Occipital lobe (tissue), 2 donors: ENCODE data around the gene KRTAP12-2. TPM values are rescaled to one million over a fixed set of nuclear protein-coding genes. Genes with fewer than 3 reads are reported as not detected.

Source experiments
- DNase-seq: peaks from one replicate; lab custom pipeline; 2025; lab: John Stamatoyannopoulos, UW
- total RNA-seq: library from RNA; depleted of rRNA; stranded (reverse); fragments of >200 nt; gene quantifications from one replicate; pipeline ENCODE4 v1.2.3, GENCODE V29; 2014

Gene KRTAP12-2
- not detected for total RNA-seq

GRCh38 chr21:44666401-44667320, at the start of gene KRTAP12-2:
Gene KRTAP12-2 (minus strand): TSS chr21:44666927. CDS start chr21:44666886, 41 bp downstream.
- DNase-seq: no peak

DNA sequence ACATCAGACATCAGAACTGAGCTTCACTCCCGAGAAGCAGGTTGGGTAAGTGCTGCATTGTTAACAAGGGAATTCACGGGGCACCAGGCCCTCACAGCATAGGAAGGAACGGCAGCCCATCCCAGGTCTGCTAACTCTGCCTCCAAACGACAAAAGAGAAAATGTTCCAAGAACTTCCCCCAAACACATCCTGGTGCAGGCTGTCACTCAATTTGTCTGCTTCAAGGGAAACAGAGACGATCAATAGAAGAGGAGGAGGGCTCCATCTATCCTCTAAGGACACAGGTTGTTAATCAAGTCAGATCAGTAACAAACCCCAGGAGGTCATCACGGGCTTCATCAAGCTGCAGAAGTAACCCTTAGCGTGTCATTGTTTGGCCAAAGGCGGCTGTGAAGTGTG, 48.2 kb upstream of the KRTAP12-2 start:
- DNase-seq: no peak

DNA sequence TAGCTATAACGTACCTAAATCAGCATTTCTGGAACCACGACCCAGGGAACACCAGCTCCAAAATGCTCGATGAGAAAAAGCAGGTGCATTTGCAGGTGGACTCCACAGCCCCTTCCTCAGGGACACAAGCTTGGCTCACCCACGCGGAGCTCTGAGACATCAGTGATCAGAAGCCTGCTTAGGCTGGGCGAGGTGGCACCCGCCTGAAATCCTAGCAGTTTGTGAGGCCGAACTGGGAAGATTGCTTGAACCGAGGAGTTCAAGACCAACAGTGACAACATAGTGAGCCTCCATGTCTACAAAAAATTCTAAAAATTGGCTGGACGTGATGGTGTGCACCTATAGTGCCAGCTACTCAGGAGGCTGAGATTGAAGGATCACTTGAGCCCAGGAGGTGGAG, 47.1 kb upstream of the KRTAP12-2 start:
- DNase-seq: no peak

DNA sequence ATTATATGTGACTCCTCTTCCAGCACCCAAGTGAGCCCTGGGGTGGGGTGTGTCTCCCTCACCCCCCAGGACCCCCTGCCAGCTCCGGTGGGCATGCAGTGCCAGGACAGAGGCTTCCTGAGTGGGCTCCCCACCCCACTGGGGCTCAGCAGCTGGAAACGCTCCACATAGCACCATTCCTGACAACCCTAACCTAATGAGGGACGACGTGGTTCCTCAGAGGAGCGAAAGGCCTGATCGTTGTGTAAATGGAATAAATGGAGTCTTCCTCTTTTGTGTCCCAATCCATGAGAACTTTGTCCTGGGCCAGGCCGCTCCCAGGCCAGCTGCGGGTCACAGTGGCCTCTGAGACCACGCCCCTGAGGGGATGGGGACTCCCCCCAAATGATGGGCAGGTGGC, 46.4 kb upstream of the KRTAP12-2 start:
- no peak for DNase-seq

- no peak for DNase-seq
Measured at GRCh38 chr21:44712203-44713028, 45.7 kb upstream of the KRTAP12-2 start.

DNA sequence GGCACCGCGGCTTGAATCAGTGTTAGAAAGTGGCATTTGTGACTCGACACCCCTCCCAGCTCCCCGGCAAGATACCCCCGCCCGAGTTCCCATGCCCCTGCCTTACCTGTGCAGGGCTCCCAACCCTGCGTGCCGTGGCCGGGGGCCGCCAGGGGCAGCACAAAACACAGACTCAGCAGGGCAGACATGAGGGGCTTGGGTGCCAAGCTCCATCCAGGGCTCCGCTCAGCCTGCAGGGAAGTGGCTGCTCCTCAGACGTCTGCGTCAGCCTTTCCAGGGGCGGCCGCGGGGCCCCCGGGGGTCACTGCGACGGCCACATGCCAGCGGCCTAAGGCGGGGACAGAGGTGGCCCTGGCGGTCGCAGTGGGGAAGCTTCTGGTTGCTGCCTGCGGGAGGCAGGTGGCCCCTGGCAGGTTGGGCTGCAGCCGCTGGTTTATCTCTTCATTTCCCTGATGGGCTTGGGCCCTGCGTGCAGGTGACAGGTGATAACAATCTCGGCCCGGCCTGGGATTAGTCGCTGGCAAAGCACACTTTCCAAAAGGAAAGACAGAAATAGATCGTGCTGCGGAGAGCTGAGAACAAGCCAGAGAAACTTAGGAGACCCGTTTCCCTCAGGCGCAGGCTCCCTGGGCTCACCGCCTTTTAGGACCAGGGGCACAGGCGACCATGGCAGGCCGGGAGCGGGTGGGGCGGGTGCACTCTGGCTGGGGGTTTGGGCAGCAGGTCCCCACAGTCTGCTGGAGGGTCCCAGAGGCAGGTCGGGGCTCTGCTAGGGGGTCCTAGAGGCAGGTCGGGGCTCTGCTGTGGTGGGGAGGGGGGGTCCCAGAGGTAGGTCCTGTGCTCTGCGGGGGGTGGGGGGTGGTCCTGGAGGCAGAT, 44.8 kb upstream of the KRTAP12-2 start, which contains the start of gene TSPEAR:
TSPEAR (minus strand) TSS at position 246 of the 876 bp plus-strand sequence; CDS start at position 188, 58 bp downstream.
- DNase-seq: no peak

- no peak for DNase-seq
Measured at GRCh38 chr21:44710756-44711326, 44.1 kb upstream of the KRTAP12-2 start.

DNA sequence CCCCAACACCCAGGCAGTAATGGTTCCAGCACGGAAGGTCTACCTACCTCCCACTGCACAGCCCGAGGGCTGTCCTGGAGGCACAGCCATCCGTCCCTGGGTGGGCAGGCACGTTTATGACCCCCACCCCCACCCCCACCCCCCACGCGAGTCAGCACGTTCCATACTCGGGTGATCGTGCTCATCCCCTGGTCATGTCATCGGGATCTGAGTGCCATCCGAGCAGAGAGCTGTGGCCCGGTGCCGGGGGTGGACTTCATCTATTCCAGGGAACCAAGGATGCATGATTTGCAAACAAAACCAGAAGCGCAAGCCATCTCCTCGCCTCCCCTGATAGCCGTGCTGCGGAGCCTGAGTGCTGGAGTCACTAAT, 43.6 kb upstream of the KRTAP12-2 start:
- no peak for DNase-seq

GRCh38 chr21:44709426-44710293, 42.9 kb upstream of the KRTAP12-2 start:
- no peak for DNase-seq

DNA sequence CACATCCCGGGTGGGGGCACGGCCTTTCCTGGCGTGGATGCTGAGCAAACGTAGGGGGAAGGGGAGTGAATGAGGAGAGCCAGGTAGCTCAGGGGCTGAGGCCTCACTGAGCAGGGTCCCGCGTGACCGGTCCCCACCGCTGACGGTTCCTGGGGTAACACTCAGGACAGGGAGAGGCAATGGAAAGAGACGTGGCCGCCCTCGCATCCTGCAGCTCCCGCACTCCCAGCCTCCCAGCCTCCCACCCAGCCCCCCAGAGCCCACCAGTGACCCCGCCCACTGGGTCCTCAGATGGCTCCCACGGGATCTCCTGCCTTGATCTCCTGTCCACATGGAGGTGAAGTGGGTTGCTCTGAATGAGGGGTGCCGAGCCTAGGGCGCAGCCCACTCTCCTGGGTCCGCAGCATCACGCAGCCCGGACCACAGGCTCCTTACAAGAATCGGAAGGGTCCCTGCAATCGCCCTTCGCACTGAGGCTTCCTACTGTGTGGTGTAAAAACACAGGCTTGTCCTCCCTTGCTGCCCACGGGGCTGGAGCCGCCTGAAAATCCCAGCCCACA, 42.2 kb upstream of the KRTAP12-2 start:
- no peak for DNase-seq

GRCh38 chr21:44708213-44708865, 41.6 kb upstream of the KRTAP12-2 start:
- no peak for DNase-seq

GRCh38 chr21:44706706-44707581, 40.2 kb upstream of the KRTAP12-2 start:
- no peak for DNase-seq

DNA sequence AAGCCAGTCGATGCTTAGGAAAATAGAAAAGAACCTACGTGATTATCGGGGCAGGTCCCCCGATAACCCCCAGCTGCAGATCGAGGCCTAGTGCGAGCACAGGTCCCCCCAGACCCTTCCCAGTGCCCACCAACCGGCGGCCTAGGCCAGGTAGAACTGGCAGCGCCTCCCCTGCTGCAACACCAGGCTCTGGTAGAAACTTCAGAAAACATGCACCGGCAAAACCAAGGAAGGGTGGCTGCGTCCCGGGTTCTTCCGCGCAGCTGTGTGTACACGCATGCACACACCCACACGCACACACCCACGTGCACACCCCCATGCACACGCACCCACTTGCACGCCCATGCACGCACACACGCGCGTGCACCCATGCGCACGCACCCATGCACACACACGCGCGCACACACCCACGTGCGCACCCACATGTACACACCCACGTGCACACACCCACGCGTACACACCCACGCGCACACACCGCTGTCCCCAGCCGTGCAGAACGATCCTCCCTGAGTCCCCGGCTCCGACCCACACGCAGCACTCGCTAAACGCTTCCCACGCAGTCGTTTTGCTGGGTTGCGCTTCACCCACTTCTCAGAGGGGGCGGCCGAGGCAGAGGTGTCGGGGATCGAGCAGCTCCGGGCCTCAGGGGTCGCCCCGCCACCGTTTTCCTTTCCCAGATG, 39.4 kb upstream of the KRTAP12-2 start:
- DNase-seq: no peak

DNA sequence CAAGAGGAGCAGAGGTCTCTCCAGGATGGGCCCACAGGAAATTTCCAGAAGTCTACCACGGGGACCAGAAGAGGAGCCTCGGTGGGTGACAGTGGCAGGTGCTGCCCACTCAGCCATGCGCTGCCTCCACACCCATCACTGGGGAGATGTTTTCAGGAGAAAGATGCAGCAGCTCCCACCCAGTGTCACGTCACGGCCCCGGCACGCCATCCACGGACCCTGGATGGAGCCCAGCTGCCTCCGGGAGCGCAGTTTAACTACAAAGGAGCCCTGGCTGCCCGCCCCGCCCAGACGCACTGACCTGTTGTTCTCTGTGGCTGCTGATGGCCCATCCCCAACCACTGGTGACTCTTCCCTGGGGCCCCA, 37.9 kb upstream of the KRTAP12-2 start:
- no peak for DNase-seq

DNA sequence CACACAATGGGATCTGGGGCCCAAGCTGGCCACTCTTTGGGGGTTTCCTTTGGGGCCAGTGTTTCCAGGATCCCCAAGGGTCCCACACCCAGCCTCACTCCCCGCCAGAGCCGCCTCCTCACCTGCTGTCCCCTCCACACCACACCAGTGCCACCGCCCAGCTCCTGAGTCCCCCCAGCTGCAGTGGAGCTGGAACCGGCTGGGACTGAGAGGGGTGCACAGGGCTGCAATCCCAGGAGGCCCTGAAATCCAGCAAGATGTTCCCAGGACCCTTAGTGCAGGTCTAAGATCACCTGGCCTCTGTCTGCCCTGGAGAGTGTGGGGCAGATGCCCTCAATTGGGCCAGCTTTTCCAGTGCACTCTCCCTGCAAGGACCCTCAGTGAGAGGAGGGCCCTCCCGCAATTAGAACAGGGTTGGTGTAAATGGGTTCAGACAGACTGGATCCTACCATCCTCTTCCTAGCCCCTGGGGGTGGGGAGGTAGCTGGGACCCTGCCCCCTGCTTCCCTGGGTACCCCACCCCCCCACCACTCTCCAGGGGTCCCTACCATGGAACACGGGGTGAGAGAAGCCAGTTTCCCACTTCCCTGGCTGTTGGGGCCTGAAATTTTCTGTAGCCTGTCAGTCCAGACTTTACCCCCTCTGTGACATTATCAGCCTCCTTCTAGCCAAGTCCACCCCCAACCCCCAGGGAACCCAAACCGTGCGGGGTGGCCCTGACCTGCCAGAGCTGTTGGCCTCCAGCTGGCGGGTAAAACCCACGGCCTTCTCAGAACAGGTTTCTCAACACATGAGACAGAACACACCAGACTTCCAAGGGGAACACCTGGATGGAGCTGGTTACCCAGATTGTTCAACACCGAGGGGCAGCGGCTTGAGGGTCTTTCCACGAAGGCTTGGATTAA, 37.3 kb upstream of the KRTAP12-2 start:
- no peak for DNase-seq

GRCh38 chr21:44702973-44703730, 36.4 kb upstream of the KRTAP12-2 start:
- no peak for DNase-seq
